Neuronal stem cell (in vitro differentiated cells): ENCODE data around the gene LRPPRC.

Source experiments
- DNase-seq: peaks from one replicate; pipeline ENCODE4 v3.0.0-alpha.2; 2013; ENCODE audit warnings: low spot score
- H2AFZ ChIP-seq: one replicate; pipeline ENCODE4 v1.6.1; 2013; ENCODE audit warnings: mild to moderate bottlenecking, low read length, inconsistent platforms
- H2AK5ac ChIP-seq: 2 replicates; pipeline ENCODE4 v1.6.1; 2013; ENCODE audit warnings: low read depth, mild to moderate bottlenecking, inconsistent platforms, low read length, moderate library complexity, mixed read lengths
- H2BK120ac ChIP-seq: 2 replicates; pipeline ENCODE4 v1.6.1; 2013; ENCODE audit warnings: low read depth, mild to moderate bottlenecking, inconsistent platforms, low read length, moderate library complexity, mixed read lengths
- H2BK12ac ChIP-seq: one replicate; pipeline ENCODE4 v1.6.1; 2013; ENCODE audit warnings: low read length, inconsistent platforms
- H2BK15ac ChIP-seq: 2 replicates; pipeline ENCODE4 v1.6.1; 2013; ENCODE audit warnings: mild to moderate bottlenecking, low read length, inconsistent platforms, mixed read lengths
- H2BK5ac ChIP-seq: one replicate; pipeline ENCODE4 v1.6.1; 2013; ENCODE audit warnings: inconsistent platforms, mild to moderate bottlenecking, low read length, moderate library complexity
- H3K14ac ChIP-seq: one replicate; pipeline ENCODE4 v1.6.1; 2013; ENCODE audit warnings: low read length, inconsistent platforms
- H3K18ac ChIP-seq: 2 replicates; pipeline ENCODE4 v1.6.1; 2013; ENCODE audit warnings: low read length, inconsistent platforms
- H3K23ac ChIP-seq: 2 replicates; pipeline ENCODE4 v1.6.1; 2013; ENCODE audit warnings: low read depth, mild to moderate bottlenecking, mixed read lengths, low read length, inconsistent platforms; ENCODE audit not compliant: poor library complexity
- H3K27ac ChIP-seq: replicated peaks from 3 replicates; pipeline ENCODE4 v1.5.1; 2013; ENCODE audit warnings: low read length, inconsistent platforms
- H3K27me3 ChIP-seq, 3 experiments: 2 replicates each; pipeline ENCODE4 v1.6.1; 2013; ENCODE audit warnings: low read length in 3 of 3, mild to moderate bottlenecking in 2 of 3, inconsistent platforms in 1 of 3, low read depth in 1 of 3, mixed read lengths in 1 of 3, moderate library complexity in 1 of 3; ENCODE audit not compliant: control insufficient read depth in 3 of 3, insufficient read depth in 3 of 3
- H3K36me3 ChIP-seq, 2 donors: replicated peaks in 1 of 2; 2 replicates each; pipeline ENCODE4 v1.6.1; 2013; ENCODE audit warnings: low read length in 2 of 2; ENCODE audit not compliant: control insufficient read depth in 2 of 2, insufficient read depth in 2 of 2
- H3K4ac ChIP-seq: 2 replicates; pipeline ENCODE4 v1.6.1; 2013; ENCODE audit warnings: inconsistent platforms, mild to moderate bottlenecking, low read length, moderate library complexity
- H3K4me1 ChIP-seq, 2 donors: 1 replicate in 1 of 2; 2 replicates in 1 of 2; pipeline ENCODE4 v1.6.1; 2013; ENCODE audit warnings: low read length in 2 of 2, low read depth in 1 of 2; ENCODE audit not compliant: control insufficient read depth in 2 of 2, insufficient read depth in 1 of 2
- H3K4me2 ChIP-seq: one replicate; pipeline ENCODE4 v1.6.1; 2013; ENCODE audit warnings: mild to moderate bottlenecking, low read length, inconsistent platforms; ENCODE audit not compliant: insufficient read depth, poor library complexity, severe bottlenecking
- H3K4me3 ChIP-seq, 2 donors: 2 replicates each; pipeline ENCODE4 v1.5.1; 2013; ENCODE audit warnings: low read length in 2 of 2, mild to moderate bottlenecking in 2 of 2, inconsistent platforms in 1 of 2, moderate library complexity in 1 of 2
- H3K79me1 ChIP-seq: one replicate; pipeline ENCODE4 v1.6.1; 2013; ENCODE audit warnings: low read depth, mild to moderate bottlenecking, inconsistent platforms, low read length, moderate library complexity
- H3K9ac ChIP-seq: one replicate; pipeline ENCODE4 v1.6.1; 2013; ENCODE audit warnings: mild to moderate bottlenecking, low read depth, low read length, inconsistent platforms; ENCODE audit not compliant: poor library complexity
- H3K9me3 ChIP-seq, 2 donors: replicated peaks in 1 of 2; 2 replicates each; pipeline versions ENCODE3 to v1.6.1; 2013; ENCODE audit warnings: low read length in 2 of 2, mild to moderate bottlenecking in 2 of 2, inconsistent platforms in 1 of 2, low read depth in 1 of 2, mixed read lengths in 1 of 2, moderate library complexity in 1 of 2; ENCODE audit not compliant: control insufficient read depth in 2 of 2, insufficient read depth in 1 of 2
- H4K8ac ChIP-seq: one replicate; pipeline ENCODE4 v1.6.1; 2013; ENCODE audit warnings: low read depth, mild to moderate bottlenecking, inconsistent platforms, low read length, moderate library complexity
- H4K91ac ChIP-seq: one replicate; pipeline ENCODE4 v1.6.1; 2013; ENCODE audit warnings: low read length, low read depth, mild to moderate bottlenecking, inconsistent platforms; ENCODE audit not compliant: poor library complexity
- WGBS, 2 donors: extraction: QIAGEN DNeasy Blood & Tissue Kit; methylation state at CpG; one replicate each; pipeline ENCODE4 v1.1.7; 2013; ENCODE audit warnings: missing lambda C conversion rate in 2 of 2, mixed read lengths in 1 of 2; ENCODE audit not compliant: insufficient read length in 2 of 2, insufficient replicate concordance in 1 of 2; ENCODE audit errors: extremely low coverage in 2 of 2; 5-methylcytosine and 5-hydroxymethylcytosine counted together

LRPPRC gene

GRCh38 chr2:43880471-43880870 lies 115.3 kb downstream of the LRPPRC start:
- Histone ChIP-seq H2BK120ac (no peak overlapping the region), H3K27ac (no peak overlapping the region), H3K4me3 (no peak overlapping the region), H3K27me3 (no peaks in the 10 kb centered on the region), H4K8ac (no peak overlapping the region), H3K9me3 (no peaks in the 10 kb centered on the region), H2BK12ac (no peak overlapping the region), H3K14ac (peak overlapping the region; percentile 57), H3K36me3 (peaks cover 0 to 5% of the 10 kb centered on the region in 2 donors), H4K91ac (no peak overlapping the region), H3K4me1 (no peaks in the 10 kb centered on the region), H3K4me2 (no peak overlapping the region), H3K23ac (no peak overlapping the region), H2BK5ac (no peak overlapping the region), H2AK5ac (no peak overlapping the region), H3K79me1 (no peaks in the 10 kb centered on the region), H2BK15ac (no peak overlapping the region), H2AFZ (no peak overlapping the region), H3K18ac (no peak overlapping the region), H3K4ac (no peak overlapping the region), H3K9ac (no peak overlapping the region)
- DNase-seq: no peak
- no CpG with 5 or more reads among the region's 9 CpGs for WGBS, 2 donors

- H4K91ac ChIP-seq: no peak overlapping the region
- H3K36me3 ChIP-seq: no peaks in the 10 kb centered on the region
- no peaks in the 10 kb centered on the region for H3K4me1 ChIP-seq
- H3K14ac ChIP-seq: no peak overlapping the region
- WGBS, 2 donors: no CpG with 5 or more reads among the region's 5 CpGs
- H3K4ac ChIP-seq: no peak overlapping the region
- H2BK5ac ChIP-seq: no peak overlapping the region
- H3K27me3 ChIP-seq: no peaks in the 10 kb centered on the region
- H3K4me2 ChIP-seq: no peak overlapping the region
- no peak overlapping the region for H2BK12ac ChIP-seq
- no peak overlapping the region for H2AFZ ChIP-seq
- no peak overlapping the region for H4K8ac ChIP-seq
- H3K27ac ChIP-seq: no peak overlapping the region
- no peak overlapping the region for H3K23ac ChIP-seq
- DNase-seq: no peak
- H3K79me1 ChIP-seq: no peaks in the 10 kb centered on the region
- no peak overlapping the region for H2BK120ac ChIP-seq
- H3K18ac ChIP-seq: no peak overlapping the region
- H2AK5ac ChIP-seq: no peak overlapping the region
- no peak overlapping the region for H2BK15ac ChIP-seq
- no peak overlapping the region for H3K9ac ChIP-seq
- no peak overlapping the region for H3K4me3 ChIP-seq
- H3K9me3 ChIP-seq: no peaks in the 10 kb centered on the region
Measured at GRCh38 chr2:43879261-43879660, 116.5 kb downstream of the LRPPRC start.

GRCh38 chr2:43877782-43878464 lies 117.9 kb downstream of the LRPPRC start:
- Histone ChIP-seq H4K91ac (peak overlapping the region; percentile 47), H3K4me1 (no peaks in the 10 kb centered on the region), H3K4me2 (no peak overlapping the region), H4K8ac (no peak overlapping the region), H2BK15ac (peak overlapping the region; percentile 22), H3K9me3 (no peaks in the 10 kb centered on the region), H3K14ac (no peak overlapping the region), H3K4ac (no peak overlapping the region), H2BK5ac (no peak overlapping the region), H3K27me3 (no peaks in the 10 kb centered on the region), H3K27ac (no peak overlapping the region), H2BK120ac (no peak overlapping the region), H3K18ac (no peak overlapping the region), H3K36me3 (no peaks in the 10 kb centered on the region), H3K23ac (no peak overlapping the region), H2AK5ac (no peak overlapping the region), H2AFZ (peak overlapping the region; percentile 66), H2BK12ac (no peak overlapping the region), H3K4me3 (no peak overlapping the region), H3K79me1 (no peaks in the 10 kb centered on the region), H3K9ac (no peak overlapping the region)
- peak; percentile 36 for DNase-seq
- no CpG with 5 or more reads among the region's 16 CpGs for WGBS, 2 donors

GRCh38 chr2:43874776-43875451 lies 120.9 kb downstream of the LRPPRC start:
- H3K14ac ChIP-seq: no peak overlapping the region
- no peak overlapping the region for H3K9ac ChIP-seq
- H4K91ac ChIP-seq: no peak overlapping the region
- no peaks in the 10 kb centered on the region for H3K36me3 ChIP-seq
- peak overlapping the region; percentile 15 for H2AK5ac ChIP-seq
- H2BK15ac ChIP-seq: no peak overlapping the region
- no peak for DNase-seq
- H3K27ac ChIP-seq: no peak overlapping the region
- no peak overlapping the region for H2AFZ ChIP-seq
- WGBS, 2 donors: no CpG with 5 or more reads among the region's 11 CpGs
- H3K27me3 ChIP-seq: no peaks in the 10 kb centered on the region
- H4K8ac ChIP-seq: no peak overlapping the region
- no peak overlapping the region for H2BK5ac ChIP-seq
- no peak overlapping the region for H3K4me2 ChIP-seq
- peaks cover 0 to 2% of the 10 kb centered on the region in 2 donors for H3K9me3 ChIP-seq
- H3K4me1 ChIP-seq: no peaks in the 10 kb centered on the region
- no peak overlapping the region for H2BK12ac ChIP-seq
- H3K4me3 ChIP-seq: no peak overlapping the region
- H3K18ac ChIP-seq: peak overlapping the region; percentile 18
- H3K79me1 ChIP-seq: no peaks in the 10 kb centered on the region
- no peak overlapping the region for H3K4ac ChIP-seq
- no peak overlapping the region for H3K23ac ChIP-seq
- no peak overlapping the region for H2BK120ac ChIP-seq
